ENCODE measurements around the gene CUEDC1.
"Not testable (repeated sequence)": the region's sequence is repeated elsewhere in the genome, so short reads cannot be mapped to it uniquely, and the experiment has no call there.

The CUEDC1 gene

GRCh38 chr17:57922745-57923144, 32.5 kb downstream of the CUEDC1 start:
- H3K79me1 ChIP-seq (ENCODE audit: low read depth, low read length); H3K27ac ChIP-seq (replicated peaks; ENCODE audit: low read length); H2BK12ac ChIP-seq (ENCODE audit: low read length); H4K91ac ChIP-seq (ENCODE audit: low read depth, low read length, poor library complexity); H2BK15ac ChIP-seq (ENCODE audit: low read length); H3K23ac ChIP-seq (ENCODE audit: low read depth, low read length, poor library complexity); H3K9me3 ChIP-seq (replicated peaks in 1 of 2; ENCODE audit: control insufficient read depth in 2 of 2, insufficient read depth in 1 of 2, low read depth in 1 of 2, low read length in 2 of 2); H2AK5ac ChIP-seq (ENCODE audit: low read depth, low read length); H4K8ac ChIP-seq (ENCODE audit: low read depth, low read length); H3K9ac ChIP-seq (ENCODE audit: low read depth, low read length, poor library complexity); DNase-seq (ENCODE audit: low spot score); H3K14ac ChIP-seq (ENCODE audit: low read length); H2AFZ ChIP-seq (ENCODE audit: low read length); H2BK5ac ChIP-seq (ENCODE audit: low read length); H3K27me3 ChIP-seq (ENCODE audit: control insufficient read depth in 3 of 3, insufficient read depth in 3 of 3, low read depth in 1 of 3, low read length in 3 of 3); H2BK120ac ChIP-seq (ENCODE audit: low read depth, low read length); H3K4me3 ChIP-seq (ENCODE audit: low read length in 2 of 2); H3K4ac ChIP-seq (ENCODE audit: low read length); H3K18ac ChIP-seq (ENCODE audit: low read length); H3K4me2 ChIP-seq (ENCODE audit: insufficient read depth, low read length, poor library complexity, severe bottlenecking): not testable (repeated sequence)
- Histone ChIP-seq H3K4me1 (ENCODE audit: control insufficient read depth in 2 of 2, insufficient read depth in 1 of 2, low read depth in 1 of 2, low read length in 2 of 2) (peaks cover 37 to 53% of the 10 kb centered on the region in 2 donors), H3K36me3 (replicated peaks in 1 of 2; ENCODE audit: control insufficient read depth in 2 of 2, insufficient read depth in 2 of 2, low read length in 2 of 2) (peaks cover 0 to 20% of the 10 kb centered on the region in 2 donors)
- no CpG with 5 or more reads among the region's 4 CpGs for WGBS, 2 donors (ENCODE audit: extremely low coverage in 2 of 2, insufficient read length in 2 of 2, insufficient replicate concordance in 1 of 2)

GRCh38 chr17:57920916-57921703, 34.1 kb downstream of the CUEDC1 start:
- Histone ChIP-seq H2BK5ac (ENCODE audit: low read length) (no peak overlapping the region), H4K91ac (ENCODE audit: low read depth, low read length, poor library complexity) (no peak overlapping the region), H3K18ac (ENCODE audit: low read length) (peak overlapping the region; percentile 71), H2BK120ac (ENCODE audit: low read depth, low read length) (peak overlapping the region; percentile 40), H2AK5ac (ENCODE audit: low read depth, low read length) (no peak overlapping the region), H3K36me3 (replicated peaks in 1 of 2; ENCODE audit: control insufficient read depth in 2 of 2, insufficient read depth in 2 of 2, low read length in 2 of 2) (peaks cover 0 to 18% of the 10 kb centered on the region in 2 donors), H4K8ac (ENCODE audit: low read depth, low read length) (no peak overlapping the region), H3K4me2 (ENCODE audit: insufficient read depth, low read length, poor library complexity, severe bottlenecking) (no peak overlapping the region), H2BK15ac (ENCODE audit: low read length) (no peak overlapping the region), H3K27ac (replicated peaks; ENCODE audit: low read length) (no peak overlapping the region), H3K9ac (ENCODE audit: low read depth, low read length, poor library complexity) (peak overlapping the region; percentile 52), H3K23ac (ENCODE audit: low read depth, low read length, poor library complexity) (no peak overlapping the region), H2BK12ac (ENCODE audit: low read length) (peak overlapping the region; percentile 59), H3K4ac (ENCODE audit: low read length) (no peak overlapping the region), H3K27me3 (ENCODE audit: control insufficient read depth in 3 of 3, insufficient read depth in 3 of 3, low read depth in 1 of 3, low read length in 3 of 3) (no peaks in the 10 kb centered on the region), H3K4me3 (ENCODE audit: low read length in 2 of 2) (no peak overlapping the region), H3K79me1 (ENCODE audit: low read depth, low read length) (no peaks in the 10 kb centered on the region), H2AFZ (ENCODE audit: low read length) (no peak overlapping the region), H3K14ac (ENCODE audit: low read length) (no peak overlapping the region), H3K4me1 (ENCODE audit: control insufficient read depth in 2 of 2, insufficient read depth in 1 of 2, low read depth in 1 of 2, low read length in 2 of 2) (peaks cover 41 to 52% of the 10 kb centered on the region in 2 donors), H3K9me3 (replicated peaks in 1 of 2; ENCODE audit: control insufficient read depth in 2 of 2, insufficient read depth in 1 of 2, low read depth in 1 of 2, low read length in 2 of 2) (no peaks in the 10 kb centered on the region)
- no peak for DNase-seq (ENCODE audit: low spot score)
- WGBS, 2 donors (ENCODE audit: extremely low coverage in 2 of 2, insufficient read length in 2 of 2, insufficient replicate concordance in 1 of 2): no CpG with 5 or more reads among the region's 13 CpGs

- no peaks in the 10 kb centered on the region for H3K79me1 ChIP-seq (ENCODE audit: low read depth, low read length)
- no CpG with 5 or more reads among the region's 5 CpGs for WGBS, 2 donors (ENCODE audit: extremely low coverage in 2 of 2, insufficient read length in 2 of 2, insufficient replicate concordance in 1 of 2)
- no peak overlapping the region for H3K23ac ChIP-seq (ENCODE audit: low read depth, low read length, poor library complexity)
- H3K14ac ChIP-seq (ENCODE audit: low read length): no peak overlapping the region
- no peak overlapping the region for H4K8ac ChIP-seq (ENCODE audit: low read depth, low read length)
- no peak overlapping the region for H3K4me3 ChIP-seq (ENCODE audit: low read length in 2 of 2)
- H2BK5ac ChIP-seq (ENCODE audit: low read length): no peak overlapping the region
- no peaks in the 10 kb centered on the region for H3K9me3 ChIP-seq (replicated peaks in 1 of 2; ENCODE audit: control insufficient read depth in 2 of 2, insufficient read depth in 1 of 2, low read depth in 1 of 2, low read length in 2 of 2)
- peaks cover 0 to 16% of the 10 kb centered on the region in 2 donors for H3K36me3 ChIP-seq (replicated peaks in 1 of 2; ENCODE audit: control insufficient read depth in 2 of 2, insufficient read depth in 2 of 2, low read length in 2 of 2)
- no peak overlapping the region for H2AK5ac ChIP-seq (ENCODE audit: low read depth, low read length)
- H2AFZ ChIP-seq (ENCODE audit: low read length): no peak overlapping the region
- no peak overlapping the region for H4K91ac ChIP-seq (ENCODE audit: low read depth, low read length, poor library complexity)
- no peak for DNase-seq (ENCODE audit: low spot score)
- no peak overlapping the region for H3K18ac ChIP-seq (ENCODE audit: low read length)
- H2BK15ac ChIP-seq (ENCODE audit: low read length): no peak overlapping the region
- H3K4me1 ChIP-seq (ENCODE audit: control insufficient read depth in 2 of 2, insufficient read depth in 1 of 2, low read depth in 1 of 2, low read length in 2 of 2): peaks cover 40 to 51% of the 10 kb centered on the region in 2 donors
- no peak overlapping the region for H3K9ac ChIP-seq (ENCODE audit: low read depth, low read length, poor library complexity)
- H3K27me3 ChIP-seq (ENCODE audit: control insufficient read depth in 3 of 3, insufficient read depth in 3 of 3, low read depth in 1 of 3, low read length in 3 of 3): no peaks in the 10 kb centered on the region
- no peak overlapping the region for H2BK12ac ChIP-seq (ENCODE audit: low read length)
- H3K4ac ChIP-seq (ENCODE audit: low read length): no peak overlapping the region
- no peak overlapping the region for H3K4me2 ChIP-seq (ENCODE audit: insufficient read depth, low read length, poor library complexity, severe bottlenecking)
- peak overlapping the region; percentile 53 for H3K27ac ChIP-seq (replicated peaks; ENCODE audit: low read length)
- H2BK120ac ChIP-seq (ENCODE audit: low read depth, low read length): no peak overlapping the region
Observed at GRCh38 chr17:57919918-57920317, 35.3 kb downstream of the CUEDC1 start.

GRCh38 chr17:57918017-57918895, 37.0 kb downstream of the CUEDC1 start:
- Histone ChIP-seq H3K79me1 (ENCODE audit: low read depth, low read length) (peaks cover 3% of the 10 kb centered on the region), H2AK5ac (ENCODE audit: low read depth, low read length) (peak overlapping the region; percentile 21), H3K9ac (ENCODE audit: low read depth, low read length, poor library complexity) (no peak overlapping the region), H3K23ac (ENCODE audit: low read depth, low read length, poor library complexity) (no peak overlapping the region), H4K91ac (ENCODE audit: low read depth, low read length, poor library complexity) (peak overlapping the region; percentile 25), H3K4me2 (ENCODE audit: insufficient read depth, low read length, poor library complexity, severe bottlenecking) (no peak overlapping the region), H4K8ac (ENCODE audit: low read depth, low read length) (no peak overlapping the region), H3K18ac (ENCODE audit: low read length) (peak overlapping the region; percentile 87), H3K4me1 (ENCODE audit: control insufficient read depth in 2 of 2, insufficient read depth in 1 of 2, low read depth in 1 of 2, low read length in 2 of 2) (peaks cover 53 to 68% of the 10 kb centered on the region in 2 donors), H2BK12ac (ENCODE audit: low read length) (peak overlapping the region; percentile 12), H3K4ac (ENCODE audit: low read length) (no peak overlapping the region), H2AFZ (ENCODE audit: low read length) (no peak overlapping the region), H3K27ac (replicated peaks; ENCODE audit: low read length) (peak overlapping the region; percentile 89), H2BK120ac (ENCODE audit: low read depth, low read length) (no peak overlapping the region), H3K9me3 (replicated peaks in 1 of 2; ENCODE audit: control insufficient read depth in 2 of 2, insufficient read depth in 1 of 2, low read depth in 1 of 2, low read length in 2 of 2) (no peaks in the 10 kb centered on the region), H3K36me3 (replicated peaks in 1 of 2; ENCODE audit: control insufficient read depth in 2 of 2, insufficient read depth in 2 of 2, low read length in 2 of 2) (peaks cover 0 to 8% of the 10 kb centered on the region in 2 donors), H3K4me3 (ENCODE audit: low read length in 2 of 2) (no peak overlapping the region), H3K27me3 (ENCODE audit: control insufficient read depth in 3 of 3, insufficient read depth in 3 of 3, low read depth in 1 of 3, low read length in 3 of 3) (no peaks in the 10 kb centered on the region), H2BK5ac (ENCODE audit: low read length) (no peak overlapping the region), H3K14ac (ENCODE audit: low read length) (no peak overlapping the region), H2BK15ac (ENCODE audit: low read length) (peak overlapping the region; percentile 32)
- no peak for DNase-seq (ENCODE audit: low spot score)
- WGBS, 2 donors (ENCODE audit: extremely low coverage in 2 of 2, insufficient read length in 2 of 2, insufficient replicate concordance in 1 of 2): no CpG with 5 or more reads among the region's 5 CpGs
